Cardiac fibroblast (primary cell): ENCODE data around the gene MACROH2A1.
A peak's percentile ranks its signal among the peaks of the same experiment; 100 is the strongest.

Experiments
- DNase-seq, 2 donors: peaks; one replicate each; pipeline versions ENCODE4 v3.0.0 to v3.0.0-alpha.2; 2010; ENCODE audit warnings: low read depth in 2 of 2
- H3K4me3 ChIP-seq, 2 donors: replicated peaks in 1 of 2; 1 replicate in 1 of 2; 2 replicates in 1 of 2; pipeline ENCODE4 v1.5.1; 2011; ENCODE audit warnings: low read depth in 2 of 2, low read length in 2 of 2, mild to moderate bottlenecking in 2 of 2, moderate library complexity in 1 of 2
- TF ChIP-seq, protein P1 (sequence below): IDR thresholded peaks from one replicate; pipeline ENCODE4 v1.5.1; 2011; ENCODE audit warnings: low read depth, mild to moderate bottlenecking, low read length, inconsistent platforms

The MACROH2A1 gene

DNA sequence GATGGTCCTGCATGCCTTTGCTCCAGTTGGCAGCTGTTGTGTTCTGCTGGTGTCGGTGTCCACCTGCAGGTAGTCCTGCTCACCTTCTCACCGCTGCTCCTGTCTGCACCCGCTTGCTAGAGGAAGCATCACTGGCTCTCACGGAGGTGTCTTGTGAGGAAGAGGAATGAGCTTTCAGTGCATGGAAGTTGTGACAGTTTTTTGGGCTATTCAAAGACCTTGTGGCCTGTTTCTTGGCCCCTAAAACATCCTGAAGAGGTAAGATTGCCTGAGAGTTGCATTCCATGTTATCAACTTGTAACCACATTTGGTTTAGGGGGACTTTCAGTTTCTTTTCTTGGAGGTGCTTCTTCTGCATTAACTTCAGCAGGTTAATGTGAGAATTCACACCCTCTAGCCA is 85.6 kb downstream of the MACROH2A1 start:
- H3K4me3 ChIP-seq = no peak overlapping the region
- TF ChIP-seq, protein P1, sequence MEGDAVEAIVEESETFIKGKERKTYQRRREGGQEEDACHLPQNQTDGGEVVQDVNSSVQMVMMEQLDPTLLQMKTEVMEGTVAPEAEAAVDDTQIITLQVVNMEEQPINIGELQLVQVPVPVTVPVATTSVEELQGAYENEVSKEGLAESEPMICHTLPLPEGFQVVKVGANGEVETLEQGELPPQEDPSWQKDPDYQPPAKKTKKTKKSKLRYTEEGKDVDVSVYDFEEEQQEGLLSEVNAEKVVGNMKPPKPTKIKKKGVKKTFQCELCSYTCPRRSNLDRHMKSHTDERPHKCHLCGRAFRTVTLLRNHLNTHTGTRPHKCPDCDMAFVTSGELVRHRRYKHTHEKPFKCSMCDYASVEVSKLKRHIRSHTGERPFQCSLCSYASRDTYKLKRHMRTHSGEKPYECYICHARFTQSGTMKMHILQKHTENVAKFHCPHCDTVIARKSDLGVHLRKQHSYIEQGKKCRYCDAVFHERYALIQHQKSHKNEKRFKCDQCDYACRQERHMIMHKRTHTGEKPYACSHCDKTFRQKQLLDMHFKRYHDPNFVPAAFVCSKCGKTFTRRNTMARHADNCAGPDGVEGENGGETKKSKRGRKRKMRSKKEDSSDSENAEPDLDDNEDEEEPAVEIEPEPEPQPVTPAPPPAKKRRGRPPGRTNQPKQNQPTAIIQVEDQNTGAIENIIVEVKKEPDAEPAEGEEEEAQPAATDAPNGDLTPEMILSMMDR = no peak
- DNase-seq = no peak

DNA sequence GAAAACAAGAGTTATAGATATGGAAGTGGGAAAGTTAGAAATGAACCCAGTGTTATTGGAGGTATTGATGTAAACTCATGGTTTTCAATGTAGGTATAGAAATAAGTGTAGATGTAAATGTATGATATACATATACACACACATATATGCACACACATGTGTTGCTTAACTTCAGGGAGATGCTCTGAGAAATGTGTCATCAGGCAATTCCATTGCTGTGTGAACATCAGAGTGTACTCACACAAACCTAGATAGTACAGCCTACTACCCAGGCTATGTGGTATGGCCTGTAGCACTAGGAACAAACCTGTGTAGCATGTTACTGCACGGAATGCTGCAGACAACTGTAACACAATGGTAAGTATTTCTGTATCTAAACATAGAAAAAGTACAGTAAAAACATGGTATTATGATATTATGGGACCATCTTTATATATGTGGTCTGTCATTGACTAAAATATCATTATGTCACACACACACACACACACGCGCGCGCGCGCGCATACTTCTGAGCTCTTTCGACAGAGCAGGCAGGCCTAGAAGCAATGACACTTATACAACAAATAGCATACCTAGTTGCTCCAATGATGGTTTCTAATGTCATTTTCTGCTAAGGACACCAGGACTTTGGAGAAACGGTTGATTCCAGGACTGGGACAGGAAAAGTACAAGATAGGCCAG is 86.6 kb downstream of the MACROH2A1 start:
- TF ChIP-seq, protein P1 = no peak
- DNase-seq = peak in 1 of 2 donors; percentile 10
- no peak overlapping the region for H3K4me3 ChIP-seq

DNA sequence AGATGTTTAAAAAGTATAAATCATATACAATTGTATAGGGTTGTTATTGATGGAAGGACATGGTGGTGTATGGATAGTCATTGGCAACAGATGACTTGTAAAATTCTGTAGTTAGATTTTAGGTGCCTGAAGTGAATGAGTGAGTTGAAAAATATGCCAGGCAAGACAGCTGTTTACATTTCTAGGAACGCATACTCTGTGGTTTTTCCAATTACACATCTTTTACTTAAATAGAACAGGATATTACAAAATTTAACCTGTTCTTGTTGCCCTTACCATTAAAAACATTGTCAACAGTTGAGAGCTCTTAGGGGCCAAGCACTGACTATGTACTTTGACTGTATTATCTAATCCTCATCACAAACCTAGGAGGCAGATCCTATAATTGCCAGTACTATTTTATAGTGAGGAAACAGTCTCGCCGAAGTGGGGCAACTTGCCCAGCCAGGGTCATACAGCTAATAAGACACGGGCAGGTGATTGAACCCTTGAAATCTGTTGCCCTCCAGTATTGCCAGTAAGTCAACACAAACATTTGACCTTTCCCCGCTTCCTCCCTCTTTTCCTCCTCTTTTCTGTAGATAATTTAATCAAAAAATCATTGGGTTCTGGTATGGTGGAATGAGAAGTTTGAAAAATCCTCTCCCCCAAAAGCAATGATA is 88.6 kb downstream of the MACROH2A1 start:
- TF ChIP-seq, protein P1 = no peak
- no peak overlapping the region for H3K4me3 ChIP-seq
- DNase-seq = peak; percentile 29 to 40

DNA sequence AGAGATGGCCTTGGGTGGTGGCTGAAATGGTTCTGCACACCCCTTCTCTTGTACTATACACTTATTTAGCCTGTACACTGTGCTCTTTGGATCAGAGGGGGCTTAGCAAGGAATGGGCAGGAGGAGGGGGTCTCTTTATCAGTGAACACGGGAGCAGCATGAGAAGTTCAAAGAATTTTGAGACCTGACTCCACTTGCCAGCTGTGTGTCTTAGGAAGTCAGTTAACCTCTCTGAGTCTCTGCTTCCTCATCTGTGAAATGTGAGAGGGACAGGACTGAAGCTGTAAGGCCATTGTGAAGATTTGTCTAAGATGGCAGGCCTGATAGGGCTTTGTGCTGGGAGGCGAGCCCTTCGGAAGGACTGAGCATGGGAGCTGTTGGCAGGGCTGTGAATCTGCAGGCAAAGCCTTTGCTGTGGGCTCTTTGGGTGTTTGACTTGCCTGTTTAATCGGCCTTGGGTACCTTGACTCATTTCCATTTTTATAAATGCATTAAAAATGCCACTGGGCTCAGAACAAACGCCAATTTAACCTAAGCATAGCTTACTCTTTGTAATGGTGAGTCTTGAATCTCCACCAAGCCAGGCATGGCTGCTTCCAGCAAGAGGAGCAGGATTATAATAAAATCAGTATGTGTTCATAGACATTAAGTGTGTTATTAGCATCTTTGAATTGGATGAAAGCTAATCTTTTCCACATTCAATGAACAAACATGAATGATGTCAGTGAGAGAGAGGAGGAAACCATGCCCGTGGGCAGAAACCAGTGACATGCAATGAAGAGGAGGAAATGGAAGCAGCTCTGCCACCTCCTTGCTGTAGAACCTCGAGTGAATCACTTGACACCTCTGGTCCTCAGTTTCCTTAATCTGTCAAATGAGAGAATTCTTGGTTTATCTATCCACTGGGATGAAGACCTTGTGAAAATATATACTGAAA is 89.4 kb downstream of the MACROH2A1 start:
- TF ChIP-seq, protein P1 = no peak
- no peak overlapping the region for H3K4me3 ChIP-seq
- DNase-seq = no peak

DNA sequence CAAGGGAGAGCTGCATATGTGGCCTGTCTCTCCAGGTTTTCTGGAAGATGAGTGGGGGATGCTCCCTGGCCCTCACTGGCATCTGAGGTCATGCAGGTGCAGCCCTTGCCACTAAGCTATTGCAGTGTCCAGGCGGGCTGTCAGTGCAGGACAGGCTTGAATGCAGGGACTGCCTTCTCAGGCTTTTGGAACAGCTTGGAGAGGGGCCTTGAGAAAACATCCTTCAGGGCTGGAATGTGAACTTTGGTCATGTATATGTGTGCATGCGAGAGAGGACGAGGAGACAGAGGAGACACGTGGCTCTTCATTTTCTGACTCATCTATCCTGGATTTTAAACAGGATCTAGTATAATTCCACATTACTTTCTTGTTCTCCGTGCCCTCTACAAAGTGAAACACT is 90.3 kb downstream of the MACROH2A1 start:
- DNase-seq = peak; percentile 37

DNA sequence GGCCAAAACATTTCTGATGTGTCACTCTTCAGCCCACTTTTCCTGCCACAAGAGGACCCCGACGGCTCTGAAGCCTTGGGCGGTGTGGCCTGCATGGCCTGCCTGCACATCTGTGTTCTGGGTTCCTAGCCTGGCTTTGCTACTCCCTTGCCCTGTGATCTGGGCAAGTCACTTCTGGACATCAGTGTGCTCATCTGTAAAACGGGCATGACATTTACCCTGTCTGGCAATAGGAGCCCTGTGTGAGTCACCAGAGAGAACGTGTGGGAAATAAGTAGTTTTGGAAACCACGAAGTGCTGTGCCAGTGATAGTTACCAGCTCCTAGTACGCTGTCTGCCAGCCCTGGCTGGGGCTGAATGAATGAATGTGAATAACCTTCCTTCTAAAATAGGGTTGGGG is 90.8 kb downstream of the MACROH2A1 start:
- TF ChIP-seq, protein P1 = no peak
- DNase-seq = peak; percentile 25 to 34
- no peak overlapping the region for H3K4me3 ChIP-seq

More for the DNA sequence above, 90.3 kb downstream of the MACROH2A1 start:
- H3K4me3 ChIP-seq = no peak overlapping the region
- TF ChIP-seq, protein P1 = no peak
